ENCODE data around the gene RIMBP3B. TPM values are rescaled to one million over a fixed set of nuclear protein-coding genes. Genes with fewer than 3 reads are reported as not detected.
"Not testable (repeated sequence)": the region's sequence is repeated elsewhere in the genome, so short reads cannot be mapped to it uniquely, and the experiment has no call there.

Gene RIMBP3B, protein sequence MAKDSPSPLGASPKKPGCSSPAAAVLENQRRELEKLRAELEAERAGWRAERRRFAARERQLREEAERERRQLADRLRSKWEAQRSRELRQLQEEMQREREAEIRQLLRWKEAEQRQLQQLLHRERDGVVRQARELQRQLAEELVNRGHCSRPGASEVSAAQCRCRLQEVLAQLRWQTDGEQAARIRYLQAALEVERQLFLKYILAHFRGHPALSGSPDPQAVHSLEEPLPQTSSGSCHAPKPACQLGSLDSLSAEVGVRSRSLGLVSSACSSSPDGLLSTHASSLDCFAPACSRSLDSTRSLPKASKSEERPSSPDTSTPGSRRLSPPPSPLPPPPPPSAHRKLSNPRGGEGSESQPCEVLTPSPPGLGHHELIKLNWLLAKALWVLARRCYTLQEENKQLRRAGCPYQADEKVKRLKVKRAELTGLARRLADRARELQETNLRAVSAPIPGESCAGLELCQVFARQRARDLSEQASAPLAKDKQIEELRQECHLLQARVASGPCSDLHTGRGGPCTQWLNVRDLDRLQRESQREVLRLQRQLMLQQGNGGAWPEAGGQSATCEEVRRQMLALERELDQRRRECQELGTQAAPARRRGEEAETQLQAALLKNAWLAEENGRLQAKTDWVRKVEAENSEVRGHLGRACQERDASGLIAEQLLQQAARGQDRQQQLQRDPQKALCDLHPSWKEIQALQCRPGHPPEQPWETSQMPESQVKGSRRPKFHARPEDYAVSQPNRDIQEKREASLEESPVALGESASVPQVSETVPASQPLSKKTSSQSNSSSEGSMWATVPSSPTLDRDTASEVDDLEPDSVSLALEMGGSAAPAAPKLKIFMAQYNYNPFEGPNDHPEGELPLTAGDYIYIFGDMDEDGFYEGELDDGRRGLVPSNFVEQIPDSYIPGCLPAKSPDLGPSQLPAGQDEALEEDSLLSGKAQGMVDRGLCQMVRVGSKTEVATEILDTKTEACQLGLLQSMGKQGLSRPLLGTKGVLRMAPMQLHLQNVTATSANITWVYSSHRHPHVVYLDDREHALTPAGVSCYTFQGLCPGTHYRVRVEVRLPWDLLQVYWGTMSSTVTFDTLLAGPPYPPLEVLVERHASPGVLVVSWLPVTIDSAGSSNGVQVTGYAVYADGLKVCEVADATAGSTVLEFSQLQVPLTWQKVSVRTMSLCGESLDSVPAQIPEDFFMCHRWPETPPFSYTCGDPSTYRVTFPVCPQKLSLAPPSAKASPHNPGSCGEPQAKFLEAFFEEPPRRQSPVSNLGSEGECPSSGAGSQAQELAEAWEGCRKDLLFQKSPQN (N-terminal part only)
- 0.82 TPM for total RNA-seq

DNA sequence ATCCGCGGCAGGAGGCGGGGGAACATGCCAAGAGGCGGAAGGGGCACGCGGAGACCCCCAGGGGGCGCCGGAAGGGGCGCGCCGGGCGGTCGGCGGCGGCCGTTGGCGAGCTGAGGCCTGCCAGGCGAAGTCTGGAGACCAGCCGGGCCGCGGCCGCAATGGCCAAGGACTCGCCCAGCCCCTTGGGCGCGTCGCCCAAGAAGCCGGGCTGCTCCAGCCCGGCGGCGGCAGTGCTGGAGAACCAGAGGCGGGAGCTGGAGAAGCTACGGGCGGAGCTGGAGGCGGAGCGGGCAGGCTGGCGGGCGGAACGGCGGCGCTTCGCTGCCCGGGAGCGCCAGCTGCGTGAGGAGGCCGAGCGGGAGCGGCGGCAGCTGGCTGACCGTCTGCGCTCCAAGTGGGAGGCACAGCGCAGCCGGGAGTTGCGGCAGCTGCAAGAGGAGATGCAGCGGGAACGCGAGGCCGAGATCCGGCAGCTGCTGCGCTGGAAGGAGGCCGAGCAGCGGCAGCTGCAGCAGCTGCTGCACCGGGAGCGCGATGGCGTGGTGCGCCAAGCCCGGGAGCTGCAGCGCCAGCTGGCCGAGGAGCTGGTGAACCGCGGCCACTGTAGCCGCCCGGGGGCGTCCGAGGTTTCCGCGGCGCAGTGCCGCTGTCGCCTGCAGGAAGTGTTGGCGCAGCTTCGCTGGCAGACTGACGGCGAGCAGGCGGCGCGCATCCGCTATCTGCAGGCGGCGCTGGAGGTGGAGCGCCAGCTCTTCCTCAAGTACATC lies at the start of gene RIMBP3B:
Gene RIMBP3B, plus strand, starts transcription at position 51 of the 767 bp plus-strand sequence. Its CDS starts 108 bp downstream, at position 159.
- FAIRE-seq; DNase-seq (ENCODE audit: low spot score in 2 of 2): not testable (repeated sequence)

DNA sequence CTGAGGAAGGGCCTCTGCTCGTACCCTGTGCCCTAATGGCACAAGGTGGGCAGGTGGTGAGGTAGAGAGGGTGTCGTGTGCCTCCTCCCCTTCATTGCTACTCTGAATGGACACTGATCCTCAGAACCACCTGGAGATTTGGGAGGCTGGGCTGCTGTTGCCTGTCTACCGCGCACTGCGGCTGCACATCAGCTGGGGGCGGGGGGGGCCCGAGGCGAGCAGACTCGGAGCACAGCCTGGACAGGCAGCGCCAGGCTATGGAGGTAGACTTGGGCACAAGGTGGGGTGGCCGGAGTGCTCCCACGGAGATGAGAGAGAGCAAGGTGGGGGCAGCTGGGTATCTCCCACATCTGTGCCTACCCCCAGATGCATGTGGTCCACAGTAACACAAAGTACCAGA lies 26.0 kb upstream of the RIMBP3B start:
- FAIRE-seq; DNase-seq (ENCODE audit: low spot score in 2 of 2): not testable (repeated sequence)

DNA sequence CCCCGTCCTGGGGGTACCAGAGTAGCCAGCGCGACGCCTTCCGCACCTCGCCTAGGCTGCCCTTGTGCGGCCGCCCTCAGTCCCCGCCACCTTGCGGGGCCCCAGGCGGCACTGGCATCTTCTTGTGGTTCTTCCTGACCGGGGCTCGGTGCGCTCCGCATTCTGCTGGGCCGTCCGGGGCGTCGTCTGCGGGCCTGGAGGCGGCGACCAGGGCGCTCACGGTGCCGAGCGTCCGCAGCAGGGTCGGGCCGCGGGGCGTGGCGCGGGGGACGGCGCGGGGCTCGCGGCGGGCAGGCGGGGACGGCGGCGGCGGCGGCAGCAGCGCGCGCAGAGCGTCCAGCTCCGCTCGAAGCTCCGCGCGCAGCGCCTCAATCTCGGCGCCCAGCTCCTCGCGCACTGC lies 23.0 kb upstream of the RIMBP3B start:
- not testable (repeated sequence) for FAIRE-seq; DNase-seq (ENCODE audit: low spot score in 2 of 2)

DNA sequence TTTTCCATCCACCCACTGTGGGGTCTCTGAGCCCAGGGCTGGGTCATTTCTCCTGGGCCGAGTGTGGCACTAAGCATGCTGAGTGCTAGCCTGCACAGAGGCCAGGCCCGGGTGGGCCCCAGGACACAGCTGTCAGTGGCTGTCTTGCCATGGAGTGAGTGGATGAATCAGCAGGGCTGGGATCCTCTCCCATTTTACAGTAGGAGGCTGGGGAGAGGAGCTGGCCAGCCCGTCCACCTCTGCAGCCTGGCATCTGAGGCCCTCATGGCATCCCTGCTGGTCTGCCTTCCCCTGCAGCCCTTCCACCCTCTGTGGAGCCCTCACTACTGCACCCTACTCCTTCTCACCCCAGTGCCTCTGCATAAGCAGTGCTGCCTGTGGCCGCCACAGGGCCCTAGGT lies 21.1 kb upstream of the RIMBP3B start:
- not testable (repeated sequence) for FAIRE-seq; DNase-seq (ENCODE audit: low spot score in 2 of 2)

DNA sequence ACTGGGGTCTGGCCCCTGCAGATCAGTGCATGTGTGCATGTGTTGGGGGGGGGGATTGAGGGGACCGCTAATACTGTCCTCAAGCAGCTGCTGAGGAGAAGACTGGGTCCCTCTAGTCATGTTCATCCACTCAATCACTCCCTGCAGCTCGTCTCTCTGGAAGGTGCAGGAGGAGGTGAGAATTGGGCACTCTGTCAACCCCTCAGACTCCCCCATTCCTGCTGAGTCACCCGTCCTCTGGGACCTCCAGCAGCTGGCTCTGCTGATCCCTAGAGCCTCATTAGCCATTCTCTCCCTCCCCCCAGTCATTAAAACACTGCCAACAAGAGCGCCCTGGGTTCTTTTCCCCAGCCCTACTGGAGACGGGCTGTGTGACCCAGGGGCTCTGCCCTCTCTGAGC lies 20.5 kb upstream of the RIMBP3B start:
- FAIRE-seq; DNase-seq (ENCODE audit: low spot score in 2 of 2): not testable (repeated sequence)

DNA sequence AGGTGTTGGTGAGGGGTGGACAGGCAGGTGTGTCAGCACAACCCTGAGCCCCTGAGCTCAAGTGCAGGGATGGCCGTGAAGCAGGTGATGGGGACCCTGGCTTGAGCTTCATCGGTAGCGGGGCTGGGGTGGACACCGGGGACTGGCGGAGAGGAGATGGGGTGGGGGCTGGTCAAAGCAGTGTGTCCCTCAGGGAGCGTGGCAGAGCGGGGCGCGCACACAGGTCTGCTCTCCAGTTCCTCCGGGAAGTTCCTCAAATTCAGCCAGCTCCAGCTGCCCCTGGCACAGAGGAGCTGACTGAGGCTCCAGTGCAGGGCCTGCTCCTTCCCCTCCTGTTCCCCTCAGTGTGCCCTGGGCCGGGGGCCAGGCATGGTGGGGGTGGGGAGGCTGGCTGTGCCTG lies 19.7 kb upstream of the RIMBP3B start:
- FAIRE-seq; DNase-seq (ENCODE audit: low spot score in 2 of 2): not testable (repeated sequence)

DNA sequence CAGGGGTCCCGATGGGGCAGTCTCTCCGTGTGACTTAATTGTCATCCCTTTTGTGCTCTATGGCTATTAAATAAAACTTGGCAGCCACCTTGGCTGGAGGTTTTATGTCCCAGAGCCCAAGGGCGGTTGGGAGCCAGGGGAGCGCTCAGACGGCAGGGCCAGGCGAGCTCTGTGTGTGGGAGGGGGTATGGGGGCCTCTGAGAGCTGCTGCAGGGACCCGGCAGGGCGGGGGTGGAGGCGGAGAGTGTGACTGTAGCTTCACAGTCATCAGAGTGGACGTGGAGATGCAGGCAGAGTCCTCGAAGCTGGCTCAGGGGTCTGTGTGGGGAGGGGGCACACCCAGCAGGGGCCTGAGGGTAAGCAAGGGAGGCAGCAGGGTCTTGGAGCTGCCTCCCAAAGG lies 19.2 kb upstream of the RIMBP3B start:
- DNase-seq (ENCODE audit: low spot score in 2 of 2); FAIRE-seq: not testable (repeated sequence)

DNA sequence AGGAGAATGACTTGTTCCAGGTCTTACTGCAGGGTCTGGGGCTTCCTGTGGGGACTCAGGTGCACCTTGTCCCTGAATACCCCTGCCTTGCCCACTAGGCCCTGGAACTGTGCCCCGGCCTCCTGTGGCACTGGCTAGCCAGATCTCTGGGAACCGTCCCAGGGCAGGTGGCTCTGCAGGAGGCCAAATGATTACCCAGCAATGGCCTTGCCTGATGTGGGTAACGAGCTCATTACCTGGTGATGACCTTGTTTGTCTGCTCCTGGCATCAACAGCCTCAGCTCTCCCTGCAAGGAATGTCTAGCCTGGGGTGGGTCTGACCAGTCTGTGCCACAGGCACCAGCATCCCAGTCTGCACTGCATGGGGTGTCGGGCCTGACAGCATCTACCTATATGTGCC lies 18.2 kb upstream of the RIMBP3B start:
- not testable (repeated sequence) for DNase-seq (ENCODE audit: low spot score in 2 of 2); FAIRE-seq

DNA sequence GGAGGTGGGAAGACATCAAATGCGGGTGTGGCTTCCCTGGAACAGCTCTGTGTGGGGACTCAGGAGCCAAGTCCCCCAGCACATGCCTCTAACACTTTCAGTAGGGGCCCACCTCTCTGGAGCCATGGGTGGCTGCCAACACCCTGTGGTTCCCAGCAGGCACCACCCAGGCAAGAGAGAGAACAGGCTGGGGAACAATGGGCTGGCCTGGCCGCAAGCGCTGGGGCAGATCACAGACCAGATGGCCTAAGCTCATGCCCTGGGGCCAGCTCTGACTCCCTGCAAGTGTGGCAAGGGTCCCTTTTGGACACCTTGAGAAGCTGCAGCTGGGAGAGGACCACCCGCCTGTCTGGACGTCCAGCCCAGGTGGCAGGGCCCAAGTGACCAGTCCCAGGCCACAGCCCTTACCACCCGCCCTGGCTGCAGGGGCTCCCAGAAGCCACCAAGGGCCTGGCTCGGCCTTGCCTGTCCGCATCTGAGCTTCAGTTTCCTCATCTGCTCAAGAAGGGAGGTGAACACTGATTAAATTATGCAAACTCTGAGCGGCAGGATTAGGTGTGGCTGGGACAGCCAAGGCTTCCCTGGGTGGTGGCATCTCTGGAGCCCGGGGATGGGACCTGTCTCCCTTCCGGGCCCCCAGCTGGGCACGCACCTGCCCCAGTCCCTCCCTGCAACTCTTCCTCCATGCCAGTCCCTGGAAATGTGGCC lies 14.8 kb upstream of the RIMBP3B start:
- not testable (repeated sequence) for FAIRE-seq

DNA sequence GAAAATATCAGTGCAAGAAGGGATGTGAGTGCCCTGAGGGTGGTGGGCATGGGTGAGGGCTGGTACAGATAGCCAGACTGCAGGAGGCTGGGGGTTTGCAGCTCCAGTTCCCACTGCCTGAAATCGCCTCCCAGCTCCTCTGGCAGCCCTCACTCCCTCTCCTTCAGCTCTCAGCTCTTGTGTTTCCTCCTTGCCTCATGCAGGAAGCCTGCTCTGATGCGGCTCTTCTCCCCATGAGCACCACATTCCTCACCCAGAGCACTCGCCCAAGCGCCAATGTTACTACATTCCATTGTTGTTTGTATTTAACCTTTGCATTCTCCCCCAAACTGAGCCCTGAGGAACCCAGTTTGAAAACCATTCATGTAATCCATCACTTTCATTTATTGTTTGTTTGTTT lies 7.7 kb upstream of the RIMBP3B start:
- FAIRE-seq; DNase-seq (ENCODE audit: low spot score in 2 of 2): not testable (repeated sequence)

More for the DNA sequence above, 14.8 kb upstream of the RIMBP3B start:
- DNase-seq (ENCODE audit: low spot score in 2 of 2): not testable (repeated sequence)

DNA sequence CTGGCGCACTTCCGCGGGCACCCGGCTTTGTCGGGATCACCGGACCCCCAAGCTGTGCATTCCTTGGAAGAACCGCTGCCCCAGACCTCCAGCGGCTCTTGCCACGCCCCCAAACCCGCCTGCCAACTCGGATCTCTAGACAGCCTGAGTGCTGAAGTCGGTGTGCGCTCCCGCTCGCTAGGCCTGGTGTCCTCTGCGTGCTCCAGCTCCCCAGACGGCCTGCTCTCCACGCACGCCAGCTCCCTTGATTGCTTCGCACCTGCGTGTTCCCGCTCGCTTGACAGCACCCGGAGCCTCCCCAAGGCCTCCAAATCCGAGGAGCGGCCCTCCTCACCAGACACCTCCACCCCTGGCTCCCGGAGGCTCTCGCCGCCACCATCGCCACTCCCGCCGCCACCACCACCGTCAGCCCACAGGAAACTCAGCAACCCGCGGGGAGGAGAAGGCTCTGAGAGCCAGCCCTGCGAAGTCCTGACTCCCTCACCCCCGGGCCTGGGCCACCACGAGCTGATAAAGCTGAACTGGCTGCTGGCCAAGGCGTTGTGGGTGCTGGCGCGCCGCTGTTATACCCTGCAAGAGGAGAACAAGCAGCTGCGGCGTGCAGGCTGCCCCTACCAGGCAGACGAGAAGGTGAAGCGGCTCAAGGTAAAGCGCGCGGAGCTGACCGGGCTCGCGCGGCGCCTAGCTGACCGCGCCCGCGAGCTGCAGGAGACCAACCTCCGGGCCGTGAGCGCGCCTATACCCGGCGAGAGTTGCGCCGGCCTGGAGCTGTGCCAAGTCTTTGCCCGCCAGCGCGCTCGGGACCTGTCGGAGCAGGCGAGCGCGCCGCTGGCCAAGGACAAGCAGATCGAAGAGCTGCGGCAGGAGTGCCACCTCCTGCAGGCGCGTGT lies 1.2 kb downstream of the RIMBP3B start:
- DNase-seq (ENCODE audit: low spot score in 2 of 2); FAIRE-seq: not testable (repeated sequence)

DNA sequence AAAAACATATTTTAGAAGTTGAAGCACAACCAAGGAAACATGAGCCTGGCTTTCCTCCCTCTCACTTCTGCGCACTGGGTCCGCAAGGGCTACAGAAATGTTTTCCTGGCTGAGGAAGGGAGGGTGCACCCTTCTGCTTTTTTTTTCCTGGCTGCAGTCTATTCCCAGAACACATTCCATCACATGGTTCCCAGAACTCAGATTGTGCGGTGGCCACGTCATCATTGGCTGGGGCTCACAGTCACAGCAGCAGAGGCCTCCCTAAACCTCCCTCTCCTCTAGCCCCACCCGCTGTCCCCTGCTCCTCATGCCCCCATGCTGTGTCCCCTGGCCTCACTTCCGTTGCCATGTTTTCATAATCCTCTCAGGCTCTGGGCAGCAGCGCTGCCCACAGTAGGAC lies 5.9 kb downstream of the RIMBP3B start:
- not testable (repeated sequence) for DNase-seq (ENCODE audit: low spot score in 2 of 2); FAIRE-seq

DNA sequence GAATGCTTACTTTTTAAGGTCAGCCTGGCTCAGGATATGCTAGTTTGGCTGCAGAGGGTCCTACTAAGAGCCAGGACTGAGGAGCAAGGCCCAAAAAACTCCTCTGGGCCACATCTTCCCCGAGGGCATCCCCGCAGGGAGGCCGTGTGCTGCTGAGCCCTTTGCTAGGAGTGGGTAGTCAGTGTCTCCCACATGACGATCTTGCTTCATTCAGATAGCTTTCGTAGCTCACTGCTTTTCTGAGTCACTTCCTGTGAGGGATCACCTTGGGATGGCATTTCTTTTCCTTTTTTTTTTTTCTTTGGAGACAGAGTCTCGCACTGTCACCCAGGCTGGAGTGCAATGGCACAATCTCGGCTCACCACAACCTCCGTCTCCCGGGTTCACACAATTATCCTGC lies 6.5 kb downstream of the RIMBP3B start:
- DNase-seq (ENCODE audit: low spot score in 2 of 2); FAIRE-seq: not testable (repeated sequence)

DNA sequence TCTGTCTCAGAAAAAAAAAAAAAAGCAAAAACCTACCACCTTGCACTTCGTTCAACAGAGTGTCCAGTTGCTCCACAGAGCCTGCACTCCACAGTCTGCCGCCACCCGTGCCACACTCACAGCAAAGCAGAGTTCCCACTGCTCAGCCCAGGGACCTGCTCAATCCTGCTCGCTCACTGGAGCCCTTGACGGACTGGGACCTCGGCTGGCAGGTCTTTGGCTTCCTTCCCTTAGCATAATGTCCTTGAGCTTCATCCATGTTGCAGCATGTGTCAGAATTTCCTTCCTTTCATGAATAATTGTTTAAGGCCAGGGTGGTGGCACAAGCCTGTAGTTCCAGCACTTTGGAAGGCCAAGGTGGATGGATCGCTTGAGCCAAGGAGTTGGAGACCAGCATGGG lies 11.1 kb downstream of the RIMBP3B start:
- not testable (repeated sequence) for DNase-seq (ENCODE audit: low spot score in 2 of 2); FAIRE-seq

DNA sequence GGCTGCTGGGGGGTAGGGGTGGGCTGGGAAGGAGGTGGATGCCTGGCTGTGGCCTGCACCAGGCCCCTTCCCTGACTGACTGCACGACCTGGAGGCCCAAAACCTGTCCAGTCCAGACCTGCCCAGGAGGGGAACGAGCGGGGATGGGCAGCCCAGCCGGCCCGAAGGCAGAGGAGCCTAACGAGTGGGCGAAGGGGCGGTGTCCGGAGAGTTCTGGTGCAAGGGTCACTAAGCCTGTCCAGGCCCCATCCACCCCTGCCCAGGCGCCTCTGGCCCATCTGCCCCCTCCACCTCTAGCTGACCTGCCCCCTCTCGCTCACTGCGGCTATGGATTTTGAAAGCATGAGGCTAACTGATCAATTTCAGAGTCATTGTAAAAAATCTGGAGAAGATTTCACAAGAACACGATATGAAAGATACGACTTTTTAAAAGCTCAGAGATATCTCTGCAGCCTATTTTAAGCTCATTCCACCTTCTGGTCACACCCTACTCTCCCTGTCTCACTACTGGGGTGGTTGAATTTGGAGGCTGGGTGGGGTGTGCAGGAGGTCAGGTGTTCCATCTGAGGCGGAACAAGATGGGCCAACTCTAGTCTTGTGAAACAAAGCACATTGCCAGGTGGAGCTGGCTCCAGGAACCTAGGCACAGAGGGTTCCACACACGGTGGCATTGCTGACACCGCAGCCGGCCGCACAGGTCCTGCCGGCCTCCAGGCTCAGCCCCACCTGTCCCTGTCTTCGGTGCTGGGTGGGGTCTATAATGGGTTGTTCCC lies 17.8 kb downstream of the RIMBP3B start:
- not testable (repeated sequence) for DNase-seq (ENCODE audit: low spot score in 2 of 2); FAIRE-seq

DNA sequence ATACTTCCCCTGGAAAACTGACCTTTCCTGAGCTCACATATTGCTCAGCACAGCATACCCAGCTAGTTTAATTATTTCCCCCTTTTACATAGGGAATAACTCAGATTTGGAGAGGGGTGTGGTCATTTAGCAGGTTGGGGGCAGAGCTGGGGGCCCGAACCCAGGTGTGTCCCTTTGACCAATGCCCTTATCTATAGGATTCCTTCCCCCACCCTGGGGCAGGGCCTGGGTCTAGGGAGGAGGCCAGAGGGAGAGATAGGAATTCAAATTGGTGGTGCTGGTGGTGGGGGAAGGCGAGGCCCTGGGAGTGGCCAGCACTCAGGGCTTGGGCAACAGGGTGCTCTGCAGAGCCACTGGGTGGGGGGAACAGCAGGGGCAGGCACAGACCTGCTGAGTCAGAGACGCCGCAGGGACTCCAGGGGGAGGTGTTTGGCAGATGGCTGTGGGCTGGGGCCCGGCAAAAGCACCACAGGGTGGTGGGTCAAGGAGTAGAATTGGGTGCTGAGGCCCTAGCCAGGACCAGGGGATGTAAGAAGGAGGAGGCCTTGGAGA lies 19.3 kb downstream of the RIMBP3B start:
- DNase-seq (ENCODE audit: low spot score in 2 of 2); FAIRE-seq: not testable (repeated sequence)
